GM19455 (cell line): ENCODE results near the gene NRG3.

ENCODE experiments used
- ATAC-seq: cut with Tn5 transposase; IDR thresholded peaks from one replicate; pipeline ENCODE4 v1.9.1; 2021; ENCODE audit not compliant: unreplicated experiment

NRG3 gene

DNA sequence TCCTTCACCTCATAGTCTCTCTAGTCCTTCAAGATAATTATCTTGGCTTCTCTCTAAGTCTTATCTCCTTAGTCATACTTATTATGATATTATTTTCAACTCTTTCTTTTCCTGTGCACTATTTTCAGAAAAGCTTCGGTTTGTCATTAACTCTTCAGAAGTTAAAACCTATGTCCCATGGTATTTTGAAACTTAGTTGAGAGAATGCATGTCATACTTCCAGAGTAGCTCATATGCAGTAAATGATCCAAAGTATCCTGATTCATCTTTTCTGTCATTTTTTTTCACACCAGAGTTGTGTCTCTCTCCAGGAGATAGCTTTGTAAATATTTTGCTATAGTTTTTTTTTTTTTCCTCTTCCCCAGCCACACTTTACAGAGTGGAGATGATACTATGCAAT lies 1008.6 kb downstream of the NRG3 start:
- ATAC-seq: no peak

DNA sequence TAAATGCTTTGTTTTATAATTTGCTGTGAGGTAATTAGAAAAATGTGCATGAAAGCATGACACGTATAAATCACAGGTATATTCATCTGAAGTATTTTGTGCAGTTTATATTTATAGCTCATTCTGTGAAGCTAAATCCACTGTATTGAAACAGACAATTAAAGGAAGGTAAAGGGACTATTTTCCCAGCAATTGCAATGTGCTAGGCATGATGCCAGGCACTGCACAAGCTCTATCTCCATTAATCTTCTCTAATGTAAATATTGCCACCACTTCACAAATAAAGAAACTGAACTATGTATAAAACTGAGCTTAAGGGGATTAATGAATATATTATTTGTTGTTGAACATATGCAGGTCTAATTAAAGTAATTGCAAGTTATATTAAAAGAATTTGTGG lies 1012.5 kb downstream of the NRG3 start:
- no peak for ATAC-seq

- ATAC-seq: no peak
Observed at GRCh38 chr10:82888809-82889455, 1013.9 kb downstream of the NRG3 start.

DNA sequence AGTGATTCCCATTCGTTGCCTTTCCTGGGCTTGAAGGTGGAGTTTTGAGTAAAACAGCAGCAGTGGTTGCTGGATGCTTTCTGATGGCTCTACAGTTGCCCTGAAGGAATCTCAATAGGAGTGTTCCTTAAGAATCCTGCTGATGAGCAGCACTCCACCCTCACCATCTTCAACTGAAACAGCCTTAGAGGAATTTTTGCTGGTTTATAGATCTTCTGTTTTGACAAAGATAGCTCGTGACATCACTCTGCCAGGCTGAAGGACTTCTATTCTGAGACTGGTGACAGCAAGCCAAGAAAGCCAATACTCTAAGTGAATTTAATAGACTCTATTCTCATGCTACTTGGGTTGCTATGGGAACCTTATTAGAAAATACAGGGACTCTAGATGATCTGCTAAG lies 1014.7 kb downstream of the NRG3 start:
- no peak for ATAC-seq

- ATAC-seq: no peak
Observed at GRCh38 chr10:82890573-82890972, 1015.6 kb downstream of the NRG3 start.

- ATAC-seq: no peak
Observed at GRCh38 chr10:82908096-82908495, 1033.1 kb downstream of the NRG3 start.

DNA sequence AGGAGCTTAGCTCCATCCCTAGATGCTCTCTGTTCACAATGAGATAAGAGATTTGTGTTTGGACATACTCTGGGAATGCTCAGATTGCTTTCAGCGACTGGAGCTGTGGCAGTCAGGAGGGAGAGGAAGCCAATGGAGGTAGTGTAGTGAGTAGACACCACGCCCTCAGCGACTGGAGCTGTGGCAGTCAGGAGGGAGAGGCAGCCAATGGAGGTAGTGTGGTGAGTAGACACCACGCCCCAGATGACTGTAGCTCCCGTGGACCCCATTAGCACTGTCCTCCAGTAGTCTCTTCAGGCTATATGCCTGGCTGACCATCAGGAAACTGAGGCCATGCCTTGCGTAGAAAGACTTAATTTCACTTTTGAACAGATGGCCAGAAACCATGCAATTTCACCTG lies 1033.8 kb downstream of the NRG3 start:
- no peak for ATAC-seq

GRCh38 chr10:82910301-82910700 lies 1035.3 kb downstream of the NRG3 start:
- no peak for ATAC-seq

DNA sequence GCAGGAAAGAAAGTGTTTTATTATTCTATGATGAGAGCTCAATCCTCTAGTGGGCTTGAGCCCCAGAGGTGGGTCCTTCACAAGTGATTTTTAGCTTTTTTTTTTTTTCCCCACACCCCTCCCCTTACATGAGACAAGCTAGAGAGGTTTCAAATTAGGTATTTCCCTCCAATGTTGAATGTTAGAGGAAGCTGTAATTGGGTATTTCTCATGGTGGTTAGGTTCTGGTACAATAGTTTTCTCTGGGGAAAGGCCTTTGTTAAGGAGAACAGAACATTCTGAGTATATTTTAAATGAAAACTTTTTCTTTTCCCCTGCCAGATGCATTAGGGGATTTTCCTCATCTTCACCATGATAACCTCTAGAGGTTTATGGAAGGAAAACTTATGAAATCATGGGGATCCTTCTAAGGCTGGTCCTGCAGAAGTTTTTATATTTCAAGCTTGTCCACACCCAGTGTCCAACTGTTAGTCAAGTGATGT lies 1039.7 kb downstream of the NRG3 start:
- ATAC-seq: no peak

- no peak for ATAC-seq
Observed at GRCh38 chr10:82916941-82917340, 1041.9 kb downstream of the NRG3 start.

DNA sequence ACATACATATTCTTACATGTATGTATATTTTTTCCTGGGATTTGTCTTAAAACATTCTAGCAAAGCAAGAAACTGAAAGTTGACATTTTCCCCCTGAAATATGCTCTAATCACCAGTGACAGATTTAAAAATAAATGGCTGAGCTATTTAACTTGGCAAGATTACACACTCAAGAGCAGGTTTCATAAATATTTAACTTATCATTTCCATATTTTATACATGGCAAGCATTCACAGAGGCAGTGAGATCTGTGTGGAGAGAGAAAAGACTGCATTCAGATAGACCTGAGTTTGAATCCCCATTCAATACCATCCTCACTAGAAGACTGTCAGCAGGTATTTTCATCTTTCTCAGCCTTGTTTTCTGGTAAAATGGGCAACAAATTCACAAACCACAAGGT lies 1043.0 kb downstream of the NRG3 start:
- no peak for ATAC-seq

GRCh38 chr10:82922046-82922445 lies 1047.1 kb downstream of the NRG3 start:
- no peak for ATAC-seq

DNA sequence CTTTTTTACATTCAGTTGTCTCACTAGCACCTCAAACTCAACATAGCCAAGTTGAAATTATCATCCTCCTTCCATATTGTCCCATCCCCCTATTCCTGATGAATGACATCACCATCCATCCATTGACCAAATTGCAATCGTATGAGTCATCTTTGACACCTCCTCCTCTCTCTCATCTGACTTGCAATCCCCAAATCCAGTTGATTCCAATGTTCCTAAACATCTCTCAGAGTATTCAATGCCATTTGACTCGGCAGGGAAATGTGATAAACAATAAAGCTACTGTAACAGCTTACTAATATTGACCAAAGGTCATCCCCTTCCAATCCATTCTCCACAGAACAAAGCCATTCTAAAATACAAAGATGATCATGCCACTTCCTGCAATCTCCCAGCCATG lies 1047.8 kb downstream of the NRG3 start:
- ATAC-seq: no peak

GRCh38 chr10:82924711-82925110 lies 1049.7 kb downstream of the NRG3 start:
- ATAC-seq: no peak

DNA sequence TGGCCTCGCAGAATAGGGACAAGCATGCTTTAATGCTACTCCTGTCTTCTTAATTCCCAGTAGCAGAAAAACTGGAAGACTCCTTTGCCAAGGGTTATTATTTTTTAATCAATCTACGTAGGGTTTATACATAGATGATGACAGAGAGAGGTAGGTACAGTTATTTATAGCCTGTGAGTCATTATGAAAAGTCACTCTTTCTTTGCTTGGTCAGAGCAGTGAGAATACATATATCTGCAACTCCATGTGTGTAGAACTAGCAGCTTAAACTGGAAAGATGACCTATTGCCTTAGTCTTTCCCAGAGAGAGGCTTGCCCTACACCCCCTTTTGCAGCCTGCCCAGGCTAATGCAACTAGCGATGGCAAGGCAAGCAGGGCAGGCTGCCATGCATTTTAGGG lies 1050.6 kb downstream of the NRG3 start:
- ATAC-seq: no peak

DNA sequence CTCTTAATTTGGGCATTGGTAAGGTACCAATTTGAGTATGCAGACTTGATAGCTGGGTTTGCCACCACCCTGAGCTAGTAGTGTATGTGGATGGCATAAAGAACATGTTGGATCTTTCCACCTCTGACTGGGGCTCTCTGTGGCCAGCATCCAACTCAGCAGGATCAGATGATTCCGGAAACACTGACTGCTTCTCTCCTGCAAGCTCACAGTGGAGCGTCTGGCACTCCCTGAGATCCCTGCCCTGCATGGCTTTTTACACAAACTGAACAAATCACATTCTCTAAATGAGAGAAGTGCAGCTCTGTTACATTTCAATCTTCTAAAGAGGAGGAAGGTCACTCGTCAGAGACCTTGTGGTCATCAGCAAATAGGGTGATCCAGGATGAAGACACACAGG lies 1057.5 kb downstream of the NRG3 start:
- no peak for ATAC-seq

DNA sequence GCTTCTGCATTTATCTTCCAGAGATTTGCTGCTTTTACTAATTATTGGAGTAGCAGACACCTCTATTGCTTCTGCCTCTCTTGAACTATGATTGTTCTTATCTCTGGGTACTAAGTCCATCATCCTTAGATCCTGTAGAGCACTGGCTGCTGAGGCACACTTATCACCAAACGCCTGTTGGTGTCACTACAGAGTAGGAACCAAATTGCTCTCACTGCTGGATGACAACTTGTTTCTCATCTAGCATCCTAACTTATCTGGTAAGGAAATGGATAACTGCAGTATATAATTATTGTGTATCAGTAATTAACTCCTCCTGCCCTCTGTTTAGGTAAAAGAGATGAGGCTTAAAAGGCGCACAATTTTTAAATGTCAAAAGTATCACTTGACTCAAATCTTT lies 1059.4 kb downstream of the NRG3 start:
- no peak for ATAC-seq

- ATAC-seq: no peak
Observed at GRCh38 chr10:82934947-82935346, 1060.0 kb downstream of the NRG3 start.

- no peak for ATAC-seq
Observed at GRCh38 chr10:82938331-82938730, 1063.3 kb downstream of the NRG3 start.

DNA sequence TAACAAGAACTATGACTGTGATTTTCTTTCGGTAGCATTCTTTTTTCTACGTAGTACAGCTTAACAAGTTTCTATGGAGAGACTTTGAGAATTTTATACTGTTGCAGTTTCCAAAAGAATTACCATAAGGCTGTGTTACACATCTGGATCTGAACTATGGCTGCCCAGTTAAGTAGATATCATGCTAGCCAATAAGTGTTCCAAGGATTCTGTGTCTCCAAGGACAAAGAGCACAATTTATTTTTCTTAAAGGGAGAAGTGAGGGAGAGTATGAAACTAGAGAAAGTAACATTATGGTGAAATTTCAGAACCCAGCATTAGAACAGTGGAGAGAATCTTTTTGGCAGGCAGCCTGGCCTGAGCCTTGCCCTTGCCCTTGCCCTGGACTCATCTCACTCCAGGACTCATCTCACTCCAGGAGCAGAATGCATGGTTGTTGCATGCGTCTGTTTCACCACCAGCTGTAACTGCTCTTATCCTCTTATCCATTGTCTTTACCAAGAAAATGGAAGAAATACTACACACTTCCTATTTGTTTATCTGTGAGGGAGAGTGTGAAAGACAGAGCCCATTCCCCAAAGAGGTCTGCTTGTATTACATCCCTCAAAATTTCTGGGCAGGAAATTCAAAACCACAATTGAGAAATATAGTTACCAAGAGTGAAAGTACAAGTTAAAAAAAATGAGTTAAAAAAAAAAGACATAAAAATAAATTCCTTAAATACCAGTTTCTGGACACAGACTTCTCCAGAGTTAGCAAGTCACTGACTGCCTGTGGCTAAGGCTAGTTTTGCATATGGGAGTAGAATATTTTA lies 1067.5 kb downstream of the NRG3 start:
- ATAC-seq: no peak

DNA sequence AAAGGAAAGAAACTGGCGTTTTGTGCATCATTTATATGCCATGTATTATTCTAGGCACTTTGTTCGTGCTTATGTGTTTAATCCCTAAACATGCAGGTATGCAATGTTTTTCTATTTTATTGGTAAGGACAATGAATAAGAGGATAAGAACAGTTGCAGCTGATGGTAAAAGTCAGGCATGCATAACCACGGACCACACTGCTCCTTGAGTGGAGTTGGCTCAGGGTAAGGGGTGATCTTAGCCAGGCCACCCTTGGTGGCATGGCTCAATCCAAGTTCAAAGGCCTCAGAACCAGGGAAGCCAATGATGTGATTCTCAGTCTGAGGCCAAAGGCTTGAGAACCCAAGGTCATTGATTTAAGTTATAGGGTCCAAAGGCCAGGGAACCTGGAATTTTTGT lies 1068.1 kb downstream of the NRG3 start:
- no peak for ATAC-seq

DNA sequence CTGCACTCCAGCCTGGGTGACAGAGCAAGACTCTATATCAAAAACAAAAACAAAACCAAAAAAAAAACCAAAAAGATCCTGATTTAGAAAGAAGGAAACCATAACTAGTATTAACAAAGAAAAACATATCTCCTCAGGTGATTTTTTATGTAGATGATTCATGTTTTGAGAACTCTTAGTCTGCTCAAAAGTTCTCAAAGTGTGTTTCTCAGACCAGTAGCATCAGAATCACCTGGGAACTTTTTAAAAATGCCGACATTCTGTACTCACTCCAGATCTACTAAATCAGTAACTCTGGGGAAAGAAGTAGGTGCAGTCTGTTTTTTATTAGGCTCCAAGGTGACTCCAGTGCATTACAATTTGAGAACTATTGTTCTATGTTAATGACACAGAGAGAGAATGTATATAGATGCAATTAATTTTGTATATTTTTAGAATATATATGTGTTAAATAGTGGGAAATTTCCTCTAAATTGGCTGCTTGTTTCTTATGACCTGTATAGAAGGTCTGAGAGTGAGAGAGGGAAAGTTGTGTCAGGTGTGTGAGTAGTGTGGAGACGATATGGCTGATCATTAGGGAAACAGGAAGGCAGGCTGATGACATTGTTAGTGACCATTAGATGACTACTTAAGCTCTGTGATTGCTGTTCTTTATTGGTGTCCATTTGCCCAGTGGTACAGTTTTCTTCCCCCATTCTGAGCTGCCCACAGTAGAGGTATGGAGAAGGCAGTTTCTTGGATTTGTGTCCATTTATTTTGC lies 1075.0 kb downstream of the NRG3 start:
- ATAC-seq: no peak
